GM19372 (cell line): ENCODE measurements around the gene TNS1.

ENCODE experiments used
- ATAC-seq: cut with Tn5 transposase; IDR thresholded peaks from one replicate; pipeline ENCODE4 v1.9.1; 2021; ENCODE audit warnings: mild to moderate bottlenecking, low read depth, moderate library complexity; ENCODE audit not compliant: unreplicated experiment

Gene TNS1

DNA sequence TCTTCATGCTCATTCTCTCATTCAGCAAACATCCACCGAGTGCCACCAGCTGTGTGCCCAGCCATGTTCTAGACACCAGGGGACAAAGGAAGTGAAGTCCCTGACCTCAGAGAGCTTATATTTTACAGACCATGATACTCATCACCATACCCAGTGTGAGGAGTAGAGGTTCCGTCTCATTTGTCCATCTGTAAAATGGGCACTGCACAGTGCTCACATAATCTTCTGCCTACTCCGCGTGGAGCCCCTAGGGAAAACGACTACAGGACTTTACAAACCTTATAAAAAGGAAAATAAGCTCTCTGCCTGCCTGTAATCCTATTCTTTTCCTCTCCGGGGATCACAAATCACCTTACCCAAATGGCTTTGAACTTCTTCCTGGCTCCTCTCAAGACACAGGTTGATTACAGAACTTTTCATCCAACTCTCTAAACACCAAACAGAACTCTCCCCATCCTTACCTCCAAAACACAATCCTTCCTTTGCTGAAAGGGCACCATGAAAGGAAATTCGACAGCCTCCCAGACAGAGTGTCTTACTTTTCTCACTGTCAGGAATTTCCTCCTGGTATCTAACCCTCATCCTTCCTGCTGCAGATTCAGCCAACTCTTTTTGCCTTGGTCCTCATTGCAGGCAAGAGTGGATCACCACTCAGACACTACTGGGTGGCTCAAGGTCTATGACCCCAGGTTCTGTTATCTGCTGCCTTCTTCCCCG, 99.5 kb downstream of the TNS1 start:
- no peak for ATAC-seq

DNA sequence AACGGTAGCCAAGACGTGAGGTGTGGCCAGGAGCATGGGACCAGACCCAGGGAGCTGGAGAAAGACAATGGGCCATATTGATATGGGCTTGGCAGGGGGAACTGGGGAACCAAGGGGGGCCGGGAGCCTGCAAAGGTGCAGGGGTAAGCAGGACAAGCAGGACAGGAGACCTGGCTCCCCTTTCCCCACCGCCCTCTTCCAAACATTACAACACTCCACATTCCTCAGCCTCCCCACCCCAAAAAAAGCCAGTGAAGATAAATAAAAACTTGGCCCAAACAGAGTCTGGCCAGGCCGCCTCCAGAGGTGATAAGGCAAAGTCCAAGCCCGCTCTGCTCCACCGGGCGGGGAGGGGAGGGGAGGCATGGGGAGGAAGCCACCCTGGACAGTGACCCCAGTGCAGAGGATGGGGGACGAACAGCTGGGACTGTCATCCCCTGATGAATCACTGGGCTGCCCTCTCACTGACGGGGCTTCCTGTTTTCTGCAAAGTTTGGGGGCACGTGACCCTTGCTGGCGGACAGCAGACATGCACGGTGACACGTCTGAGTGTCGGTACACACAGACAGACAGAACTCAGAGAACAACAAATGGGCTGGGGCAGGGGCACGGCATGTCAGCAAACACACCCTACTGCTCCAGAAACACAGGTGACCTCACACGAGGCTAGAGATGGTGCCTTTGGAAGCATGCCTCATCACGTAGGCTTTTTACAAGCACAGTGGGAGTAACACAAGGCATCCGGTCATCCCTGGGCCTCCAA, 100.2 kb downstream of the TNS1 start:
- no peak for ATAC-seq

DNA sequence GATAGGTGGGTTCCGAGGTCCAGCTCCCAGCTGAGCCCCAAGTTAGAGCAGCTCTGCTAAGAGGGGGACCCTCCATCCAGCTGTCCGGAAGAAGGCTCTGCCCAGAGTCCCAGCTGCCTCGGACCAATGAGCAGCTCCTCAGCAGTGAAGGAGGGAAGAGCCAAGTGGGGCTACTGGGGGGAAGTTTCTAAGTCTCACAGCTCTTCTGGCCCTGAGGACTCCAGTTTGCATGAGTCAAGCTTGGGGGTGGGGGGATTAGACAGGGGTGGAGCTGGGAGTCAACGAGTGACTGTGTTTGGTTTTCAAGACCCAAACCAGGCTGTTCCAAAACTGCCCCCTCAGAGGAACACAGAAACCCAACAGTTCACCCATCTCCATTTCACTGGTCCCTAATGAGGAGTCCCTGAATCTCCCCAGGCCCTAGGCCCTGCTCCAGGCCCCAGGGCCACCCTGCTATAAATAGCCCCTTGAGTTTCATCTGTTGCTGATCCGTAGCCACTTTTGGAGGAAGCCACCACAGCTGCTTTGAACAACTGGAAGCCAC, 100.9 kb downstream of the TNS1 start:
- ATAC-seq, result no peak

DNA sequence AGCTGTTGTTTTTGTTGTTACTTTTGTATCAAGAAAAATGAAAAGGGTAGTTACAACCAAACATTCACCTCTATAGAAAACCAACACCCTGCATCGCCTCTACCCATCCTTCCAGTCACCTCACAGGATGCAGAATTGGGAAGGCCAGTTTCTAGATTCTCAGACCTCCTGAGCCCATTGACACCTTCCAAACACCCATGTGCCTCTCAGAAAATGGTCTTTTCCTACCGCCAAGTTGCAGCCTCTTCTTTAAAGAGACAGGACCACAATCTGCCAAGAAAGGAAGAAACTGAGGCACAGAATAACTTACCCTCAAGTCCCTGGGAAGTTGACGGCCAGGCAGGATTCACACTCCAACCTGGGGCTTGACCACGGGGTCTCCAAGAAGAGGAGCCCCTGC, 101.4 kb downstream of the TNS1 start:
- ATAC-seq, result no peak

DNA sequence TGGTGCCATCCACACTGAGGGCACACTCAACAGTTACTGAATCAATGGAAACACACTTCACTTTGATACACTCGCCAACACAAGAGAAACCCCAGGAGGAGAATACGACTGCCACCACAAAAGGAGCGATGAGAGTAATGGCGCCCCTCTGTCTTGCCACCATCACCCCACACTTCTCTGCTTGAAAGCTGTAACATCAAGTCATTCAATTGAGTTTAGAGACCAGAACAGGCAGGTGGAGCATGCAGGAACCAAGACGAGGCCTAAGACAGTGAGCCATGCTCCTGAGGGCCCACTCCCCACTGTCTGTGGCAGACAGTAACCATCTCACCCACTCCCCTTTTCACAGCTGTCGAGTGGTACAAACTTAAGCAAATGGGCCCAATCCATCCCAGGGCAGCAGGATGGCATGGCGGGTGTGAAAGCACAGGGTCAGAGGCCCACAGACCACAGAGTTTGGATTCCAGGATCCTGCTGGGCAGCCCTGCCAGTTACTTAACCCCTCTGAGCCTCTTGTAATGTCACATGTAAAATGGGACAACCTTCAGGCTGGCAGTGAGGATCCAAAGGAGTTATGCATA, 101.9 kb downstream of the TNS1 start:
- no peak for ATAC-seq

DNA sequence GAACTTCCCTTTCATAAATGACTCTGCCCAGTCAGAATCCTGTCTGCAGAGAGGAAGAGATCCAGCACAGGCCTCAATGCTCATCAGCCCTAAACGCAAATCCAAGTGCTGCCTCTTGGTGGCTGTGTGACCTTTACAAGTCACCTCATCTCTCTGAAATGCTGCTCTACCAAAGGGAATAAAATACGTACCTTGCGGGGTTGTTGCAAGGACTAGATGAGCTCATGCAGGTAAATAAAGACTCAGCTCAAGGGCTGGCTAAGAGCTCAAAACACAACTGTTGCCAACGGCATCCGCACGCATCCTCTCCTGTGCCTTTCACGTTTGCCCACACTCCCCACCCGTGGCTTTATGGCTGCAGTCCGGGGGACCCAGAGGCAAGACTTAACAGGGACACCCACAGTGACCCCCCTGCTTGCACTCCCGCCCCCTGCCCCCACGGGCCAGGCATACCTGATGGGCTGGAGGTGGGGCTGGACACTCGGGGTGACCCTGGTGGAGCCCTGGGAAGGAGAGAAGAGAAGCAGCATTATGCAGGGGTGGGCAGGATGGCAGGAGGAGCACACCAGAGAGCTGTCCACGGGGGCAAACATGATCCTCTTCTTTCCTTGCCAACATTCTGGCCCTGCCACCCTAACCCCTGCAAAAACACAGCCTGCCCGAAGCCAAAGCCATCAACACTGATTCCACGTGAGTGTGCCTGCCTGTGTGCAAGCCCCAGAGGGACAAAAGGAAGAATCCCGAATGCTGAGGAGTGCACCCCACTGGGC, 102.6 kb downstream of the TNS1 start:
- no peak for ATAC-seq

DNA sequence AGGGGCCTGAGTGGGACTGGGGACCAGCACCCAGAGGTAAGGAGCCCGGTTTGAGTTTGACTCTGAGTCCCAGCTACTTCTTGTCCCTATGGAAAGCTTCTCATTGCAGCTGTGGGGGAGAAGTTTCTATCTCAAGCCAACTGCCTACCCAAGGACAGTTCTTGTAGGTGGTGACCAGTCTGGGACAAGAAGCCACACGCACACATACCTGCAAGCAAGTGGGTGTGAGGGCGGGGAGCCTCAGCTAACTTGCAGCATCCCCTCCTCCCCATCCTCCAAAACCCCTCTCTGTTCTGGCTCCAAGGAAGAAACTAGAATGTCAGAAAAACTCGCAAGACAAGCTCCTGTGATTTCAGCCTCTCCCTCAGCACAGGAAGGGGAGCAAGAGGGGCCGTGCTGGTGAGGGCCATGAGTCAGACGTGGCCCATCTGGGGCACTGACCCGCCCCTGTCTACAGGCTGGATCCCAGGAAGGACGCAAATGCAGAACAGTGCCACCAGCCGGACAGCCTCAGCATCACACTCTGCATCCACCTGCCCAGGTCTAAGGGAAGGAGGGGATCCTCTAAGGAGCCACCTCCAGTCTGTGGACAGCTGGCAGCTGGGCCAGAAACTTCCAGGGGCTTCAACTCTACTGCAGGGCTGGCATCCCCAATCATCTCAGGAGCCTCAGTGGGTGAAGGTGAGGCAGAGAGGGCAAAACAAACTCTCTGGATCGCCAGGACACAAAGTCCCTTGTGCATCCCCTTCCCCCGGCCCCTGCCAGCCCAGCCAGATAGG, 103.4 kb downstream of the TNS1 start:
- ATAC-seq, result no peak

DNA sequence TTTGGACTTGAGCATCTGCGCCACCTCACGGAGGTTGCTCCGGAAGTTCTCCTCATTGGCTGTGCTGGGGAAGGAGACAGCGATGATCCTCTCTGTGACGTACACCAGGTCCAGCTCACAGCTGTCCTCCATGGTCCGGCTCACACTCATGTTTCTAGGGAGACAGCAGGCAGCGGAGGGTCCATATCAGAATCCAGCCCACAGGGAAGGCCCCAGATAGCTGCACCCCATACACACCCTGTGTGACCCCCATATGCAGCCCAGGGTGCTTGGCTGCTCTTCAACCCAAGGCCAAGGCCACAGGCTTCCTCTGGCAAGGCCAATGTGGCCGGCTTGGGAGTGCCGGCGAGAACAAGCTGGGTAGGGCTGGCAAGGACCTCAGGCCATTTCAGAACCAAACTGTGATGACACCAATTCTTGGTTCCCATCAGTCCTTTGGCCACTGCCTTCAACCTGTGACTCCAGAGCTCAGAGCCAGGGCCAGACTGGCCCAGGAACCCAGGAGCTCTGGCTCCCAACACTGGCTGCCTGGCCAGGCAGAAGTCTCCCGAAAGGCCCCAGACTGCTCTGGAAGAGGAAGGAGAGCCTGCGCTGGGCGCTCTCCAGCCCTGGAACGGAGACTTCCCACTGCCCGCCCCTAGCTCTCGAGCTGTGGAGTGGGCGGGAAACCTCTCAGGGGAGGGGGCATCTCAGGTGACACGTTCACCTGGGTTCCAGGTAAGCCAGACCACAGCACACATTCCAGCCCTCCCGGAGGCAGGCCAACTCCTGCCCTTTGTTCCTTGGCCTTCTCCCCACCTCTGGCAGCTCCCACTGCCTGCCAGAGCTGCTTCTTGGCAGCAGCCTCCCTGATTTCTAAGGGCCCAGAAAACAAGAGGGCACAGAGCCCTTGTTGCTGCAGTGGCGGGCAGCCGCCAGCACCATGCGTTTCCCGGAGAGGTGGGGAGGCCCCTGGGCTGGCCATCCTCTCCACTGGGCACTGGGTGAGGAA, 104.7 kb downstream of the TNS1 start:
- no peak for ATAC-seq

DNA sequence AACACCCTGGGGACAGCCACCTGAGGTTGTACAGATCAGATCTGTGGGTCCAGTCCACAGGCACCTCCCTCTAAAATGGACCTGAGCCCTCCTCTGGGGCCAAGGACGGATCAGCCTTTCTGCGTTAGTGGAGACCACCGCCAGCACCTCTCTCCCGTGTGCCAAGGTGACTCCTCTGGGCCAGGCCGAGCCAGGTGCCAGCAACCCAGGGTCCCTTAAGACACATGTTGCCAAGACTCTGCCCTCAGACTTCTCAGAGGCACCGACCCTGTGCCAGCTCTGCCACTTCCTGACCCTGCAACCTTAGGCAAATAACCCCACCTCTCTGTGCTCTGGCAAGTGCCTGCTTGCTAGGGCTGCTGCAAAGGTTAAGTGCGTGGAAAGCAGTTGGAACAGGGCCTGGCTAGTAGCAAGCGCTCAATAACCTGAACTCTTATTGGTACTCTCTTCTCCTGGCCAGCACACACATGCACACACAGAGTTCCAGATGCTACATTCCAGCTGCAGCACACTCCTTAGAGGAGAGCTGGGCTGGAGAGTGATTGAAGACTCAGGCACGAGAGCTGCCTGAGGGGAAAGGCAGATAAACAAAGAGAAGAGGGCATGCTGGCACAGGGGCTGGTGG, 105.6 kb downstream of the TNS1 start:
- ATAC-seq, result no peak

DNA sequence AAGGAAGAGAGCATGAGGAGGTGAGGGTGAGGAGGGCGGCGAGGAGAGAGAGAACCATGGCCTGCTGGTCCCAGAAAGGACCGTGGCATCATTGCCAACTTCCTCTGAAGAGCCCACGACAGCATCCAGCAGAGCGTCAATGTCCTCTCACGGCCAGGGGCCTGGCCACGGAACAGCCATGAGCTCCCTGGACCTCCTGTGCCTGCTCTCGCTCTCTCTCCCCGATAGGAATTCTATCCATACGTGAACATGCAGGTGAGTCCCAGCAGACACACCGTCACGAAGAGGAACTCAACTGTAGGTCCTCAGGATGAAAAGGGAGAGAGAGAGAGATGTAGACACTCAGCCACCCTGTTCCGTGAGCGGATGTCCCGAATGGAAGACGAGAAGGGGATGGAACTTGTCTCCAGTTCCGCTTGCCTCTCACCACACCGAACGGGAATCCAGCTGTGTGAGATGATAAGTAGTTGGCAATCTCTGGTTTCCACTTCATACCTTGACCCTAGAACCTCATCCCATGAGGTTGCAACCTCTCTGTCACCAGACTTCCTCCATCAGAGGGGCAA, 107.6 kb downstream of the TNS1 start:
- ATAC-seq, result no peak

DNA sequence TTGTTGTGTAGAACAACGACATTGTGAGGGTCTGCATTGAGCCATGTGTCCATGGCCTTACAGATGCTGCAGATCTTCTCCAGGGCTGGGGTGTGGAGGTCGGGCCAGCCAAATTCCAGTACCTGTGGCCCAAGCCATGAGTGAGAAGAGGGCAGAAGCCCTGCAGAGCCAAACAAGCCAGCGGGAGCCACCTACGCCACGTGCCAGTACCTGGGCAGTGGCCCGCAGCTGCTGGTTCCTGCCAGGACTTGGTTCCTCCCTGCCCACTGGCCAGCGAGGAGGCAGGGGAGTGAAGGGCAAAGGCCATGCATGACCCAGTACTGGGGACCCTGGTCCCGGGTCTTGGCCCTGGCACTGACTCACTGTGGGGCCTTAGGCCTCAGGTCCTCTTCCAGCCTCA, 109.4 kb downstream of the TNS1 start:
- no peak for ATAC-seq

DNA sequence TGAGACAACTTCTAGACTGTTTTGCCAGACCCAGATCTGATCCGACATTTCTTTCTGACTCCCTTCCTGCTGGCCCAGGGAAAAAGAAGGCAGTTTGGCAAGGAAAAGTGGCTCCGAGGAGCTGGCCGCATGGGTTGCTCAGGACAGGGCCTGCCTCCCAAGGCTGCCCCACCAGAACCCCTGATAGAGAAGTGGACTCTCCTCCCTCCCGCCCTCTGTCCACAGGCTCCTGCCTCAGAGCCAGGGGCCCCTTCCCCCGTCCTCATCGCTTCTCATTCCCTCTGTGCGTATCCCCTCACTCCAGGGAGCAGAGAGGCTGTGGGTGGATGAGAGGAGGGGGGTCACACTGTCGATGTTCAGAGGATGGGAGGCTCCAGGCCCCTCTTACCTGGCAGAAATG, 110.2 kb downstream of the TNS1 start:
- no peak for ATAC-seq

DNA sequence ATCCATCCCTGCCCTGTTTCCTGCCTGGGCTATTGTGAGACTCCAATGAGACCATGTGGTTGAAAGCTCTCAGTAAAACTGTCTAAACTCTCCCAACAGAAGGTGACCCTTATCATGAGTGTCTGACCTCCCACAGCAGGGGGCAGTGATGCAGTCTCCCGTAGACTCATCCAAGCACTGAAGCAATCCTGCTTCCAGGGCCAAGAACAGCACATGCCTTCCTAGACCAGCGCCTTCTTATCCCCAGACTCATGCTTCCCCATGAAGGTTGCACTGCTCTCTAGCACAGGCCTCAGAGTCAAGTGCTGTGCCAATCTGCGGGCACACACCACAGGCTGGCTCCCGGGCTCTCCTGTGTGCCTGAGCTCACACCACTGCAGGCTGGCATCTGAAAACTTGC, 112.3 kb downstream of the TNS1 start:
- no peak for ATAC-seq

DNA sequence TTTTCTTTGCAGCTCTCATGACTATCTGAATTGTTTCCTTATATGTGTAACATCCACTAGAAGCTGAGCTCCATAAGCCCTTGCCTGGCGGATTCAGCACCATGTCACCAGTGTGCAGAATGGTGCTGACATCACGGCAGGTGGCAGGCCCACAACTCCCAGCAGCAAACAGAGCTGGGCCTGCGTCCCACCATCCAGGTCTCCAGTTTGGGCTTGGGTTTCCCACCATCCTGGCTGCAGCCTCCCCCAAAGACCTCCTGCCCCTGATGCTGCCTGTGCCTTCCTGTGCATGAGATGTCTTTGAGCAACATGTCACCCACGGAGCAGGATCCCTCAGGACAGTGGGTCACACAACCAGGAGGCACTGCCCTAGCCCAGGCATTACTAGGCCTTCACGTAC, 113.1 kb downstream of the TNS1 start:
- no peak for ATAC-seq

DNA sequence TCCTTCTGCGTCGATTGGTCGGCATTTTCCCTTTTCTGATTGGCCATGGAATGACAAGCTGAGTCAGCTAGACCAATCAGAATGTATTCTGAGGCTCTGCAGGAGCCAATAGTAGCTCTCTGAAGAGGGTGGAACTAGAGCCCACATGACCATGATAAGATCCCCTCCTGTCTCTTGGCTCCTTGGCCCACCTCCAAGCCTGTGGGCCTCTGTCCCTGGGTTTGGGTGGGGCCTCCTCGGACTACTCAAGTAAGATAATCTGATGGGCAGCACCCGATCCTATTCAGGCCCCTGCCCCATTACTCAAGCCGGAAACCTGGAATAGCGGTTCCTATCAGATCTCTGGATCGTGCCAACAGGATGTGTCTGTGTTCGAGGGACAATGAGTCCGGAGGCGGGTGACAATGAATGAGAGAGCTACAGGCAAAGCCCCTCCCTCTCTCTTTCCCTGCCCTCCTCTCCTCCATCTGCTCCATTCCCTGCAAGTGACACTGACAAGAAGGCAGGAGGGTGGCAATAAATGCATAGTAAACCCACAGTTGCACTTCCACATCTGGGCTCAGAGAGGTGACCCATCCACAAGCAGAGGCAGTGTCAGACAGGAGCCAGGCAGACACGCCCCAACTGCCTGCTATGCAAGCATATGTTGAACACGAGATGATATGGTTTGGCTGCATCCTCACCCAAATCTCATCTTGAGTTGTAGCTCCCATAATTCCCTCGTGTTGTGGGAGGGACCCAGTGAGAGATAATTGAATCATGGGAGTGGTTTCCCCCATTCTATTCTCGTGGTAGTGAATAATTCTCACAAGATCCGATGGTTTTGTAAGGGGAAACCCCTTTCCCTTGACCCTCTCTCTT, 114.7 kb downstream of the TNS1 start:
- ATAC-seq, result no peak

DNA sequence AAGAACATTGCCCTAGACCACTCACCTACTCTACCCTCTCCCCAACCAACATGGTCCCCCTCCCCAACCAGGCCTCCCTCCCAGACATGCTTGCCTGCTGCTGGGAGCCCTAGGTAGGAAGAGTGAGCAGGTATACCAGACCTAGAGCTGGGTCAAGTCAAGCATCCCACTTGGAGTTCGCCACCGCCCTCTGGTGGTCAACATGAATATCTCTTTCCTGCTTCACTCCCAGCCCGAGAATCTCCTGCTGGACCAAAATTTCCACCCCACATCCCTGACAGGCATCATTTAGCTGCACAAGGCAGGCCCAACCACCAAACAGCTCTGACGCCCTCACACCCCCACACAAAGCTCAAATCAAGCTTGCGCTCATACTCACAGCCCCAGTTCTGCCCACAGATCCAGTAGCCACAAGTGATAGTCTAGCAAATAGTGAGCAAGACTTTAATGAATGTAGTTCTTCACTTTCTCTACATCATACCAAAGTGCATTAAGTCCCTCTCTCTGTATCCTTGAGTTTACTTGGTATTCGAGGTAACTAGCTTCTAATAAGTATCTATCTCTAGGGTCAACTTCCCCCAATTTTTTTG, 116.0 kb downstream of the TNS1 start:
- no peak for ATAC-seq

DNA sequence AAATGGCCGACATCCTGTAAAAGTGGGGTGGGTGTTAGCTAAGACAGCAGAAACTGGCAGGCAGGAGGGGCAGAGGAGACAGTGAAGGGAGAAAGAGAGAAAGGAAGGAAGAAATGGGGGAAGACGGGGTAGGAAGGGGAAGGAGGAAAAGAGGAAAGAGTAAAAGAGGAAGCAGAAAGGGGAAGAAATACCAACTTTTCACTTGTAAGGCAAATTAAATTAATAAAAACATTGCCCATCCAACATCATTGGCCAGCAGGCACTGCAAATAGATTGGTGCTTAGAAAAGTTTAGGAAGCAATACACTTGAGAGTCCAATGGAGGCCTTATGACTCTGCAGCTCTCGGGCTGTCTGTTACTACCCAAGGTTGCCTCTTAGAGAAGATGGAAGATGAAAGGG, 116.7 kb downstream of the TNS1 start:
- no peak for ATAC-seq
